RKO (cell line): Measurements from ENCODE around the gene DCK.
"Not testable (repeated sequence)": the region's sequence is repeated elsewhere in the genome, so short reads cannot be mapped to it uniquely, and the experiment has no call there.

Experiments
- DNase-seq: peaks from one replicate; pipeline ENCODE4 v3.0.0-alpha.2; 2016; ENCODE audit warnings: low spot score

DCK gene

DNA sequence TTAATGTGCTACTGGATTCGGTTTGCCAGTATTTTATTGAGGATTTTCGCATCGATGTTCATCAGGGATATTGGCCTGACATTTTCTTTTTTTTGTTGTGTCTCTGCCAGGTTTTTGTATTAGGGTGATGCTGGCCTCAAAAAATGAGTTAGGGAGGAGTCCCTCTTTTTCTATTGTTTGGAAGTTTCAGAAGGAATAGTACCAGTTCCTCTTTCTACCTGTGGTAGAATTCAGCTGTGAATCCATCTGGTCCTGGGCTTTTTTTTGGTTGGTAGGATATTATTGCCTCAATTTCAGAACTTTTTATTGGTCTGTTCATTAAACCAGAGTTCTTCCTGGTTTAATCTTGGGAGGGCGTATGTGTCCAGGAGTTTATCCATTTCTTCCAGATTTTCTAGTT, 7.9 kb downstream of the DCK start:
- not testable (repeated sequence) for DNase-seq

DNA sequence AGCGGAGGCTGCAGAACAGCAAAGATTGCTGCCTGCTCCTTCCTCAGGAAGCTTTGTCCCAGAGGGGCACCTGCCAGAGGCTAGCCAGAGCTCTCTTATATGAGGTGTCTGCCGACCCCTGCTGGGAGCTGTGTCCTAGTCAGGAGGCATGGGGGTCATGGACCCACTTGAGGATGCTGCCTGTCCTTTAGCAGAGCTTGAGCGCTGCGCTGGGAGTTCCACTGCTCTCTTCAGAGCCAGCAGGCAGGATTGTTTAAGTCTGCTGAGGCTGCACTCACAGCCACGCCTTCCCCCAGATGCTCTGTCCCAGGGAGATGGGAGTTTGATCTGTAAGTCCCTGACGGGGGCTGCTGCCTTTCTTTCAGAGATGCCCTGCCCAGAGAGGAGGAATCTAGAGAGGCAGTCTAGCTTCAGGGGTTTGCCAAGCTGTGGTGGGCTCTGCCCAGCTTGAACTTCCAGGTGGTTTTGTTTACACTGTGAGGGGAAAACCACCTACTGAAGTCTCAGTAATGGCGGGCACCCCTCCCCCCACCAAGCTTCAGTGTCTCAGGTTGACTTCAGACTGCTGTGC, 10.9 kb downstream of the DCK start:
- no peak for DNase-seq

DNA sequence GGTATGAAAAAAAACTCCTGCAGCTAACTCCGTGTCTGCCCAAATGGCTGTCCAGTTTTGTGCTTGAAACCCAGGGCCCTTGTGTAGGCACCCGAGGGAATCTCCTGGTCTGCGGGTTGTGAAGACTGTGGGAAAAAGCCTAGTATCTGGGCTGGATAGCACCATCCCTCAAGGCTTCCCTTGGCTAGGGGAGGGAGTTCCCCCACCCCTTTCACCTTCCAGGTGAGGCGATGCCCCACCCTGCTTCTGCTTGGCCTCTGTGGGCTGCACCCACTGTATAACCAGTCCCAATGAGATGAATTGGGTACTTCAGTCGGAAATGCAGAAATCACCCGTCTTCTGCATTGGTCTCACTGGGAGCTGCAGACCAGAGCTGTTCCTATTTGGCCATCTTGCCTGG, 11.6 kb downstream of the DCK start:
- DNase-seq, result not testable (repeated sequence)

DNA sequence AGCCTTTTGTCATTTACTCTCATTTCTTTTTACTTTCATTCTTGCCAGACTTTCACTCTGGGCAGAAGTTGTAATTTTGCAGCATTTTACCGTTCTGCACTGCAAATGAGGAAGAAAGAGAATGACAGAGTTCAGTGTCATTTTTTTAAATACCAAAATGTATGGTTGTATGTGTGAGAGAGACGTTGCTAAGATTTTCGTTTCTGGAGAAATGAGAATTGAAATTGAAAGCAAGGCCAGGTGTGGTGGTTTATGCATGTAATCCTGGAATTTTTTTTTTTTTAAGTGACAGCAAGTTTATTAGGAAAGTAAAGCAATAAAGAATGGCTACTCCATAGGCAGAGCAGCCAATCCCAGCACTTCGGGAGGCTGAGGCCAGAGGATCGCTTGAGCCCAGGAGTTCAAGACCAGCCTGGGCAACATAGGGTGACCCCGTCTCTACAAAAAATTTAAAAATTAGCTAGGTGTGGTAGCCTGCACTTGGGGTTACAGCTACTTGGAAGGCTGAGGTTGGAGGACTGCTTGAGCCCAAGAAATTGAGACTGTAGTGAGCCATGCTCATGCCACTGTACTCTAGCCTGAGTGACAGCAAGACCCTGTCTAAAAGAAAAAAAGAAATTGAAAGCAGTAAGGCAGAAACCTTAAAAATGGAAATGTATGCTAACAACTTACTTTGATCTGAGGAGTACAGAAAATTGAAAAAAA, 12.9 kb downstream of the DCK start:
- DNase-seq, result no peak

DNA sequence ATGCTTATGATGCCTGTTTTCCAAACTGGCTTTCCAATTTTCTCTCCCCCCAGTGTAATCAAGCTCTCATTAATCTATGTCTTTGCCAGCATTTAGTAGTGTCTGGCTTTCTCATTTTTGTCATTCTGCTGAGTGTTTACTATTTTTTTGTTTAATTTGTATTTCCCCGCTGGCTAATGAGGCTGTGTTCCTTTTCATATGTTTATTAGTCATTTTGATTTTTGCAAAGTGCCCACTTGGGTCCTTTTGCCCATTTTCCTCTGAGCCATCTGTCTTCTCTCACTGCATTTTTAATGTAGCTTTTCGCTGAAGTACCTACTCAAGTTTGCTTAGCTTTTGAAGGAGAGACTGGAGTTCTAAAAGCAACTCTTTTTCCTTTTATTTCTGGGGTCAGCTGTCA, 14.7 kb downstream of the DCK start:
- DNase-seq, result no peak

DNA sequence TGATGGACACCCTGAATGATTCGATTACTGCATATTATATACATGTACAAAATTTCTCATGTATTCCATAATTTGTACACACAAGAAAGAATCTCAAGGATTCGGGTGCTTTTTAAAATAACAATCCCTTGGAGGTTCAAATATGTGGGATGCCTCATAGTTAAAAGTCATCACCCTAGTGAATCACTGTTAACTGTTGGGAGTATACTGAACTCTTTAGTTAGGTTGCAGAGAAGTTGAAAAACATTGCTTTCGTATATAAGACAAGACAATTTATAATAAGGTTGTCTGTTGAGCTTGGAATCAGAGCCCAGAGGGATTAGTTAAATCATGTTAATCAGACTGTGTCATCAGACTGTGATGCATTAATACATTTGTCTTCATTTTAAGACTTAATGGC, 15.6 kb downstream of the DCK start:
- peak; percentile 11 for DNase-seq

DNA sequence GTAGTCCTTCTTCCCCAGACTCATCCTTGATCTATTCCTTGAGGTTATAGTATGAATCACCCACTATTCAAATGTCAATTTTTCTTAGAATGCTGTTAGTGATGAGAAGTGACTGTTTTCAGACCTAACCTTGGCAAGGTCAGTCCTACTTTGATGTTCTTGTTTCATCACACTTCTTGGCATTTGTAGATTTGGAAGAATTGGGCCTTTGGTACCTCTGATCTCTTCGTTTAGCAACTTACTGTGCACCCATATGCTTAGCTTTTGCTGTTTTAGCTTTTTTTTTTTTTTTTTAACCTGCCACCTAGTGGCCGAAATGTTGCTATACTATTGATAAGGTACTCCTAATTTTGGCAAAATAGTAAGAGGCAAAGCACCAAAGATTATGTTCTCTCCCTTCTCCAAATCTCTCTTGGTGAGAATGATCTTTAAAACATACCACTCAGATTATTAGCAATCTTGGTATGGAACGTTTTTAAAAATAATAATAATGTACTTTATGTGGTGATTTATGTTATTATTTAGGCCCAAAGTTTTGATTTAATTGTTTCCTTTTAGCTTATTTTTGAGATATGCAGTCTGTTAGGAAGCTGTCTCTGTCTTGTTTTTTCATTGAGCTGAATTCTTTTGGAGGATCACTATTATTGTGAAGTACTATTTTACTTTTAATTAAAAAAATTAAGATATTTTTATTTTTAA, 16.6 kb downstream of the DCK start:
- DNase-seq, result peak; percentile 64

DNA sequence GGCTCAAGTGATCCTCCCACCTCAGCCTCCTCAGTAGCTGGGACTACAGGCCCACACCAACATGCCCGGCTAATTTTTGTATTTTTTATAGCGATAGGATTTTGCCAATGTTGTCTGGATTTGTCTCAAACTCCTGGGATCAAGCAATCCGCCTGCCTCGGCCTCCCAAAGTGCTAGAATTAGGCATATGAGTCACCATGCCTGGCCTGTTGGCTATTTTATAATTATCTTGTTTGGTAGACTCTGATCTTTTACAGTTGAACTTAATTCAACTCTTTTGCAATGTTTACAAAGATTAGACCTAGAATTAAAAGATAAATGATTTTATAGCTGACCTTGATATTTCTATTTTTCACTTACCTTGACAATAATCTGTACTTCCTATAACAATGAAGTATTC, 18.0 kb downstream of the DCK start:
- DNase-seq, result no peak

DNA sequence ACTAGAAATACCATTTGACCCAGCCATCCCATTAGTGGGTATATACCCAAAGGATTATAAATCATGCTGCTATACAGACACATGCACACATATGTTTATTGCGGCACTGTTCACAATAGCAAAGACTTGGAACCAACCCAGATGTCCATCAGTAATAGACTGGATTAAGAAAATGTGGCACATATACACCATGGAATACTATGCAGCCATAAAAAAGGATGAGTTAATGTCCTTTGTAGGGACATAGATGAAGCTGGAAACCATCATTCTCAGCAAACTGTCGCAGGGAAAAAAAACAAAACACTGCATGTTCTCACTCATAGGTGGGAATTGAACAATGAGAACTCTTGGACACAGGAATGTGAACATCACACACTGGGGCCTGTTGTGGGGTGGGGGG, 23.9 kb downstream of the DCK start:
- not testable (repeated sequence) for DNase-seq

DNA sequence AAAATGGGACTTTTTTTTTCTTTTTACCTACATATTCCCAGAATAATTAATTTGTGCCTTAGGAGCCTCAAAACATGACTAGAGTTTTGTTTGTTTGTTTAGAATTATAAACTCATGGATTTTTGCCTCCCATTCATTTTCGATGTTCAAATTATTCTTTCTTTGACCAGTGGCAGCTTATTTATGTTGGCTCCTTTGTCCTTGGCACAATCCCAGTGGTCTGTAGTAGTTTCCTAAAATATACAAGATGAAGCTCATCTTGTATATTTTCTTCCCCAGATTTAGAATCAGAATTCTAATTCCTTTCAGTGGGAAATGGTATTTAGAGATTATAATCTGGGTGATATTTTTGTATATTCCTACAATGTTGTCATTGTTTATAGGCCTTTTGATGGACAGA, 27.2 kb downstream of the DCK start:
- DNase-seq, result no peak

DNA sequence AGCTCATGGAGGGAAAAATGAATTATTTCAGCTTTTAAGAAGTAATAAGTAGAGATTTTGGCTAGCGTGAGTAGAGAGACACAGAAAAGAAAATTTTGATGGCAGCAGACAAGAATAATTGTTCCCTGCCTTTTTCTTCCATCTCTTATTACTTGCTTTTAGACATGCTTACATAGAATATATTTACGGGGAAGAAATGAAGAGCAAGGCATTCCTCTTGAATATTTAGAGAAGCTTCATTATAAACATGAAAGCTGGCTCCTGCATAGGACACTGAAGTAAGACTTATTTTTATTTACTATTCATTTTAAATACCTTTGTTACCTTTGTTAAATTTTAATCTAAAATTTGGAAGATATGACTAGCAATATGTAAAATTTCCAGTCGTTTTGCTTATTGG, 32.2 kb downstream of the DCK start:
- DNase-seq, result no peak

DNA sequence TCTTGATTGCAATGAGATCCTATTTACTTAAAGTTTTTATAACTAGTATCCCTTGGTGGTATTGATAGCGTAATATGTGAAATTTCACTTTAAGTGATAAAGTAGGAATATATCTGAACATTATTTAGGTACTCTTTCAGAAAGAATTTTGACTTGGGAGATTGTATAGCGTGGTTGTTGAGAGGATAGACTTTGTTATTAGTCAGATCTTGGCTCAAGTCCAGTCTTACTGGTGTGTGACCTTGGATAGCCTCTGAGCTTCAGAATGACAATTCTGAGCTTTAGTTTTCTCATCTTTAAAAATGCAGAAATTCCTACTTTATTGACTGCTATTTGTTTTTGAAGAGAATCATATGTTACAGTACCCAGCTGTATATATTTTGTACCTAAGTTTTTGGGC, 32.6 kb downstream of the DCK start:
- peak; percentile 85 for DNase-seq

DNA sequence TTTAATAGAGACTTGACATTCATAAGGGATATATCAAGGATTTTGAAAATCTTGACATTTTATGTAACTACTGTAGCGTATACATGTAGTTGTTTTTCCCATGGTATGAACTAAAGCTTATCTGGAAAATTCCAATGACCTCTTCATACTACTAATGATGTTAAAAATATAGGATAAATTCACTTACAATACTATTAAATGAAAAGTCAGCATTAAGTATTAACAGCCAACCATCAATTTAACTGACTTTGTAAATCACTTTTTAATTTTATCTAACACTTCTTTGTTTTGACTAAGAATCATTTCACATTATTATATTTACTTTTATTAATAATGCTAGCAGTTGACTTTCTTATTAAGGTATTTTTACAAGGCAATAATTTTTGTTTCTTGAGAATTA, 34.2 kb downstream of the DCK start:
- DNase-seq, result no peak

DNA sequence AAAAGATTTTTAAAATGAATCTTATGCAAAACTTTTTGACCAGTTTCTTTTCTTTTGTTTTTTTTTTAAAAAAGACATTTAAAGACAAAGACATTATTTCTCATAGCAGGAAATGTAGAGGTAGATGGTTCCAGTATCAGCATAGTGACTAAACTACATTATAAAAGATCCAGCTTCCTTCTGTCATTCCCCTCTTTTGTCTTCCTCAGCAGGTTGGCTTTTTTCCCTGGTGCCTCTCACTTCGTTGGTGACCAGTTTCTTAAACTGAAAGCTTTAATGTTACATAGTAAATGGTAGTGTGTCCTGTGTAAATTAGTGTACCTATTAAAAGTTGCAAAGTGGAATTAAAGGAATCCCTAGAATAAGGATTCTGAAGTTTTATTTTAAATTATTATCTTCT, 36.1 kb downstream of the DCK start:
- no peak for DNase-seq

DNA sequence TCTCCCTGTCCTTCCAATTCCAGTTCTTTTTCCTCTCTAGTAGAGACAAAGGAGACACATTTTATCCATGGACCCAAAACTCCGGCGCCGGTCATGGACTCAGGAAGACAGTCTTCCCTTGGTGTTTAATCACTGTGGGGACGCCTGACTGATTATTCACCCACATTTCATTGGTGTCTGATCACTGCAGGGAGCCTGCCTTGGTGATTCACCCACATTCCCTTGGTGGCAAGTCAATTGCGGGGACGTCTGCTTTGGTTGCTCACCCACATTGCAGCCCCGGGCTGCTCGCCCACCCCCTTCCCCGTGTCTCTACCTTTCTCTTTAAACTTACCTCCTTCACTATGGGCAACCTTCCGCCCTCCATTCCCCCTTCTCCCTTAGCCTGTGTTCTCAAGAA, 38.7 kb downstream of the DCK start:
- peak; percentile 46 for DNase-seq

DNA sequence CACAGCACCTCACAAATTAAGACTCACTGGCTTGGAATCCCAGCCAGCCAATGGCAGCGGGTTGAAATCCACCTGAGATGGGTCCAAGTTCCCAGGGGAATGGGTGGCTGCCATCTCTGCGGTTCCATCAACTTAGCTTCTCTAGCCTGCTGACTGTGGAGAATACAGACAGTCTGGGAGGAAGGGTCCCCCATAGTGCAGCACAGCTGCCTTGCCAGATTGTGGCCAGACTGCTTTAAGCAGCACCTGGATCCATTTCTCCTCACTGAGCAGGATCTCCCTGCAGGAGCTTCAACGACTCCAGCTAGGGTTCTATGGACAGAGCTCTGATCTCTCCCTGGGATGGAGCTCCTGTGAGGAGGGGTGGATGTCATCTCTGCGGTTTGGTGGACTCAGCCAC, 51.8 kb downstream of the DCK start:
- no peak for DNase-seq

DNA sequence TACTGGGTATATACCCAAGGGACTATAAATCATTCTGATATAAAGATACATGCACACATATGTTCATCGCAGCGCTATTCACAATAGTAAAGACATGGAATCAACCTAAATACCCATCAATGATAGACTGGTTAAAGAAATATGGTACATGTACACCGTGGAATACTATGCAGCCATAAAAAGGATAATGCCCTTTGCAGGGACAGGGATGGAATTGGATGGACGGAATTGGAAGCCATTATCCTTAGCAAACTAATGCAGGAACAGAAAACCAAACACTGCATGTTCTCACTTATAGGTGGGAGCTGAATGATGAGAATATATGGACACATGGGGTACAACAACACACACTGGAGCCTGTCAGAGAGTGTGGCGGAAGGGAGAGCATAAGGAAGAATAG, 55.9 kb downstream of the DCK start:
- no peak for DNase-seq

DNA sequence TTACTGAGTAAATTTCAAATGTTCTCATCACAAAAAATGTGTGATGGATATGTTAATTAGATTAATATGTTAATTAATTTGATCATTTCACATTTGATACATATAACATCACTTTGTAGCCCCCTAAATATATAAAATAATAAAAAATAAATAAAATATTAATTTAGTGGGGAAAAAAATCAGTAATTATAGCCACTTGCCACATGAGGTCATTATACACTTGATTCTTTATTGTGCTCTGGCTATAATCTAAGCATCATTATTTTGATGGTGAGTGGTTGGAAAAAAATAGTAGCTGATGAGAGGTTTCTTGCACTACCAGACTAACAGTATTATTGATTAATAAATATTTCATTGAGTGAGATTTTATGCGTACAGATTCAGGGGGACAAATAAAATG, 57.4 kb downstream of the DCK start:
- DNase-seq, result peak; percentile 15

DNA sequence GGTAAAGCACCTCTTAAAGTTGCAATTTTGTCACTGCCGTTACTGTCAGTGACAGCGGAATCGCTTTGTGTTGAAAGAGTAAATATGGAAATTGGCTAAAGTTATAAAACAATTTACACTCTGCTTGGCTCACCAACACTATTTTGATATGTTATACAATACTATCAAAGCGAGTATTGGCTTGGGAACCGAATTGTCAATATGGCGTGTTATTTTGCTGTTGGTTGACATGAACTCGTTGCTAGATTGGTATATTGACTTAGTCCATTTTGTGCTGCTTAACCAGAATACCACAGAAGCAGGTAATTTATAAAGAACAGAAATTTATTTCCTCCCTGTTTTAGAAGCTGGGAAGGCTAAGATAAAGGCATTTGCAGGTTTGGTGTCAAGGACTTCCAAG, 58.6 kb downstream of the DCK start:
- DNase-seq, result no peak

DNA sequence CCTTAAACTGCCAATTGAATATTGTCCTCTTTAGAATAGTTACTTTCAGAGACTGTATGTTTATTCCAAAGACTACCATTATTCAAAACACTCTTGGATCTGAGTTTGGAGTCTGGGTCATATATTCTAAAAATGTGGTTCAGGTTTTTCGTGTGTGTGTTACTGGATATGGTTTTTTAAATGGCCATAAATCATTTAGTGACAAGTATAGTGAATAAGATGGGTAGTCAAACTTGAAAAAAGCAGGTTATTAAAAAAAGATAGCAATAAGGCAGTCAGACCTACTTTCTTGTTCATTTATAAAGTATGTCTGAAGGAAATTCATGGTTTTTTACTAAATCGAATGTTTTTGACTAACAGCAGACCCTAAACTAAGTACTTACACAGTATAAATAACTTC, 59.3 kb downstream of the DCK start:
- DNase-seq, result no peak

DNA sequence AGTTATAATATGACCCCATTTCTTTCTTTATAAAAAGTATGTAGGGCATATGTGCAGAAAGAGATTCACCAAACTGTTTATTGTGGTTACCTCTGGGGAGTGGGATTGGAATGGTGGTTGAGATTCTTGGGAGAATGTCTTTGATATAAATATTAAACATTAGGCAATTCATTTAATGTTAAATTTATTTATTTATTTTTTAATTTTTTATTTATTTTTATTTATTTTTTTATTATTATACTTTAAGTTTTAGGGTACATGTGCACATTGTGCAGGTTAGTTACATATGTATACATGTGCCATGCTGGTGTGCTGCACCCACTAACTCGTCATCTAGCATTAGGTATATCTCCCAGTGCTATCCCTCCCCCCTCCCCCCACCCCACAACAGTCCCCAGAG, 60.2 kb downstream of the DCK start:
- not testable (repeated sequence) for DNase-seq

DNA sequence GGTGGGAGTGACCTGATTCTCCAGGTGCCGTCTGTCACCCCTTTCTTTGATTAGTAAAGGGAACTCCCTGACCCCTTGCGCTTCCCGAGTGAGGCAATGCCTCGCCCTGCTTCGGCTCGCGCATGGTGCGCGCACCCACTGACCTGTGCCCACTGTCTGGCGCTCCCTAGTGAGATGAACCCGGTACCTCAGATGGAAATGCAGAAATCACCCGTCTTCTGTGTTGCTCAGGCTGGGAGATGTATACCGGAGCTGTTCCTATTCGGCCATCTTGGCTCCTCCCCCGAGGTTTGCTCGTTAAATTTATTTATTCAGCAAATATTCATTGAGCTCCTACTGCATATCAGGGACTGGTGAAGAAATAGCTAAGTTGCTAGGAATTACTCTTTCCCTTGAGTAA, 66.1 kb downstream of the DCK start:
- DNase-seq, result not testable (repeated sequence)

DNA sequence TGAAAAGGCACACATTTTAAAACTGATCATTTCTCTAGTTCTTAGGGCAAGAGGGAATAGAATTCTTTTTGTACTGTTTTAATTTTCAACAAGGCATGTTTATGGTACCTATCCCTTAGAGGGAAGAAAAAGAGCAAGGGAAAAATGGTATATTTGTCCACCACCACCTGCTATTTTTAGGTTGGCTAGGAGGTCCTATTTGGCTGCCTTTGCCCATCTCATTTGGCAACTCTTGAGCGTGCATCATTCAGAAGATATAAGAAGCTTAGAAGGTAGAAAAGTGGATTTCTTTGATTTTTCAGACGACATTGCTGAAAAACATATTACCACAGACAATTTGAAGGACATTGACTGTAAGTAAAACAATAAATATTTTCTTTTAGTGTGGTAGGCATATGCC, 69.0 kb downstream of the DCK start:
- no peak for DNase-seq

DNA sequence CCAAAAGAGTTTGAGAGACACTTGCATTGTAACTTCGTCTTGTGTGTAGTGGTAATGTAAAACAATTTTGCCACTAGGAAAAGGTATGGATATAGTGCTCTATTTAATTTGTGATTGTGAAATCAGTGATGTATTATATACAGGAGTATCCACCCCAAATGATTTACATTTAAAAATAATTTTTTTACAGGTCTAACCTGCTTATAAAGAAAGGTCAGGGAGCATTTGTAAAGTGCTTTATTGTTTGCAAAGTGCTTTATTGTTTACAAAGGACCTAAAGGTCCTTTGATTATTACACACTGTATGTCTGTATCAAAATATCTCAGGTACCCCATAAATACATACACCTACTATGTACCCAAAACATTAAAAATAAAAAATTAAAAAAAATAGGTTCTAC, 70.3 kb downstream of the DCK start:
- DNase-seq, result no peak
